BLaER1 (cell line): Measurements from ENCODE around the gene KNDC1.

Source experiments
- H3K27ac ChIP-seq: shearing (Covaris generic); formaldehyde crosslinking; 2 replicates; pipeline ENCODE4 v1.8.1; 2022
- H3K27me3 ChIP-seq: shearing (Covaris generic); formaldehyde crosslinking; 2 replicates; pipeline ENCODE4 v1.8.1; 2022
- H3K36me3 ChIP-seq: shearing (Covaris generic); formaldehyde crosslinking; 2 replicates; pipeline ENCODE4 v1.8.1; 2022
- H3K4me1 ChIP-seq: shearing (Covaris generic); formaldehyde crosslinking; 2 replicates; pipeline ENCODE4 v1.8.1; 2022
- H3K4me2 ChIP-seq: shearing (Covaris generic); formaldehyde crosslinking; 2 replicates; pipeline ENCODE4 v1.8.1; 2022
- H3K4me3 ChIP-seq: shearing (Covaris generic); formaldehyde crosslinking; 2 replicates; pipeline ENCODE4 v1.8.1; 2022
- H3K9ac ChIP-seq: shearing (Covaris generic); formaldehyde crosslinking; 2 replicates; pipeline ENCODE4 v1.8.1; 2022
- H3K9me3 ChIP-seq: shearing (Covaris generic); formaldehyde crosslinking; 2 replicates; pipeline ENCODE4 v1.8.1; 2022
- H4K20me1 ChIP-seq: shearing (Covaris generic); formaldehyde crosslinking; 2 replicates; pipeline ENCODE4 v1.8.1; 2022
- Cebpa-rat ChIP-seq: shearing (Covaris generic); IDR thresholded peaks from 2 replicates; pipeline ENCODE4 v1.8.1; 2022

KNDC1 gene

DNA sequence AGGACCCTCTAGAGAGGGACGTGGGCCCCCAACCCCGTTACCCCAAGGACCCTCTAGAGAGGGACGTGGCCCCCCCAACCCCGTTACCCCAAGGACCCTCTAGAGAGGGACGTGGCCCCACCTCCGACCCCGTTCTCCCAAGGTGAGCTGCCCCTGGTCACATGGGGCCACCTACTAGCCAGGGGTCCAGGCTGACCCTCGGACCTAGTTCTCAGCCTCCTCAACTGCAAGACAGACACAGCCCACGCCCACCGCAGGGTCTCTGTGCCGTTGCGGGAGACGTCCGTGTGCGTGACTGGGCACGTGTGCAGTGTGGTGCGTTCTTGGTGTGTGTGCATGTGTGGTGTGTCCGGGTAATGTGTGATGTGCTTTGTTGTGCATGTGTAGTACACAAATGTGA is 48.4 kb downstream of the KNDC1 start:
- Histone ChIP-seq H3K27ac (no peak overlapping the region), H3K4me2 (no peak overlapping the region), H3K36me3 (no peaks in the 10 kb centered on the region), H3K9ac (no peak overlapping the region), H3K4me1 (peaks cover 42% of the 10 kb centered on the region), H3K27me3 (peaks cover 13% of the 10 kb centered on the region; the same call in 1 of the 2 replicates), H3K4me3 (no peak overlapping the region), H3K9me3 (no peaks in the 10 kb centered on the region), H4K20me1 (peaks cover 5% of the 10 kb centered on the region; the same call in 1 of the 2 replicates)
- no peak for TF ChIP-seq Cebpa-rat

DNA sequence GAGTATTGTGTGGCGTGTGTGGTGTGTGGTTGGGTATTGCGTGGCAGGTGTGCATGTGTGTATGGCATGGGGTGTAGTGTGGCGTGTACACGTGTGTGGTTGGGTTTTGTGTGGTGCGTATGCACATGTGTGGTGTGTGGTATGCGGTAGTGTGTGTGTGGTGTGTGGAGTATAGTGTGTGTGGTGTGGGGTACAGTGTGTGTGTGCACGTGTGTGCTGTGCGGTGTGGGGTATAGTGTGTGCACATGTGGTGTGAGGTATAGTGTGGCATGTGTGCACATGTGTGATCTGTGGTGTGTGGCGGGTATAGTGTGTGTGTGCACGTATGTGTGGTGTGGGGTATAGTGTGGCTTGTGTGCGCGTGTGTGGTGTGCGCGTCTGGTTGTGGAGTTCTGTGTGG is 49.1 kb downstream of the KNDC1 start:
- H3K4me1 ChIP-seq, result peaks cover 42% of the 10 kb centered on the region
- H3K4me3 ChIP-seq, result no peak overlapping the region
- peaks cover 18% of the 10 kb centered on the region; the same call in 1 of the 2 replicates for H3K27me3 ChIP-seq
- no peaks in the 10 kb centered on the region for H3K9me3 ChIP-seq
- peaks cover 9% of the 10 kb centered on the region; the same call in 1 of the 2 replicates for H4K20me1 ChIP-seq
- no peak overlapping the region for H3K9ac ChIP-seq
- TF ChIP-seq Cebpa-rat, result no peak
- H3K36me3 ChIP-seq, result no peaks in the 10 kb centered on the region
- no peak overlapping the region for H3K27ac ChIP-seq
- no peak overlapping the region for H3K4me2 ChIP-seq

DNA sequence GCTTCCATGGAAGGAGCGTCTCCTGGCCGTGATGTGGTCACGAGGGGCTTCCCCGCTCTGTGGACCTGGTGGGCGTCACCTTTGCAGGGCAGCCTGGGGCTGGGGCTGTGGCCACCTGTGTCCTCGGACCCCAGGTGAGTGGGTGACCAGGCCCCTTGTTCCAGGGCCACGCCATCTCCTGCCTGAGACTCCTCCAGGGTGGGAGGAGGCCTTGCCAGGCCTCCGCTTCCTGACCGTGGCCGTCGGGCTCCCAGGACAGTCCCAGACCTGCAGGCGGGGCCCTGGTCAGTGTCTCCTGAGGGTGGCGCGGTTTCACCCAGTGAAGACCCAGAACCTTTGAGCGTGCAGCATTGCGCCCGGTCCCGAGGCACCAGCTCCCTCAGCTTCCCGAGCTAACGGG is 49.6 kb downstream of the KNDC1 start:
- H3K4me3 ChIP-seq, result no peak overlapping the region

DNA sequence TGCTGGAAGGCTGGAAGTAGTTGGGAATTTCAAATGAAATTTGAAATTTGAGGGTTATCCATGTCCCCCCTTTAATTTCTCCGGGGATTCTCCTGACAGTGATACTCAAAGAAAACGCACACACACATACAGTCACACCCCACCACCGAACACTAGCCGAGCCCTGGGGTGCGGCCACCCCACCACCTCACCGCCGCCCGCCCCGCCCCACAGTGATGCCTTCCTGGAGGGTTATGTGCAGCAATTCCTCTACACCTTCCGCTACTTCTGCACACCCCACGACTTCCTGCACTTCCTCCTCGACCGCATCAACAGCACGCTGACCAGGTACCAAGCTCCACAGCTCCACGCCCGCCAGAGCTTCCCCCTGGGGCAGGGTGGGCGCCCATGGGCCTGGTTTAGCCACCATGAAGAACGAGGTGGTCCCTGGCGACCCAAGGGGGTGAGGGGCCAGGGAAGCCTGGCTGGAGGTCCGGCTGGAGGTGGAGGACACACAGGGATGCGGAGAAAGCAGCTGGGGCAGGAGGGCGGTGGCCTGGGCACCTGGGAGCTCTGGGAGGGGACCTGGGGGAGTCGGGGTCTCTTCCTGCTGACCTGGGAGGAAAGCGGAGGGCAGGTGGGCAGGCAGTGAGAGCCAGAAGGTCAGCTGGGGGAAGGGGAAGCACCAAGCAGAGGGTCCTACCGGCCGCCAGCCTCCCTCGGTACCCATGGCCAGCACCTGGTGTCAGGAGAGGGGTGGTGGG is 50.5 kb downstream of the KNDC1 start:
- Histone ChIP-seq H4K20me1 (peaks cover 10% of the 10 kb centered on the region; the same call in 1 of the 2 replicates), H3K27ac (no peak overlapping the region), H3K4me1 (peaks cover 35% of the 10 kb centered on the region), H3K4me2 (peak overlapping the region; percentile 30), H3K36me3 (no peaks in the 10 kb centered on the region), H3K9me3 (no peaks in the 10 kb centered on the region), H3K4me3 (no peak overlapping the region), H3K9ac (no peak overlapping the region), H3K27me3 (peaks cover 19% of the 10 kb centered on the region; the same call in 1 of the 2 replicates)
- TF ChIP-seq Cebpa-rat, result no peak

More for the DNA sequence above, 49.6 kb downstream of the KNDC1 start:
- Histone ChIP-seq H3K27ac (no peak overlapping the region), H3K9me3 (no peaks in the 10 kb centered on the region), H3K4me1 (peaks cover 42% of the 10 kb centered on the region), H3K27me3 (peaks cover 19% of the 10 kb centered on the region; the same call in 1 of the 2 replicates), H3K9ac (no peak overlapping the region), H3K4me2 (no peak overlapping the region), H4K20me1 (peaks cover 10% of the 10 kb centered on the region; the same call in 1 of the 2 replicates), H3K36me3 (no peaks in the 10 kb centered on the region)
- TF ChIP-seq Cebpa-rat, result no peak

DNA sequence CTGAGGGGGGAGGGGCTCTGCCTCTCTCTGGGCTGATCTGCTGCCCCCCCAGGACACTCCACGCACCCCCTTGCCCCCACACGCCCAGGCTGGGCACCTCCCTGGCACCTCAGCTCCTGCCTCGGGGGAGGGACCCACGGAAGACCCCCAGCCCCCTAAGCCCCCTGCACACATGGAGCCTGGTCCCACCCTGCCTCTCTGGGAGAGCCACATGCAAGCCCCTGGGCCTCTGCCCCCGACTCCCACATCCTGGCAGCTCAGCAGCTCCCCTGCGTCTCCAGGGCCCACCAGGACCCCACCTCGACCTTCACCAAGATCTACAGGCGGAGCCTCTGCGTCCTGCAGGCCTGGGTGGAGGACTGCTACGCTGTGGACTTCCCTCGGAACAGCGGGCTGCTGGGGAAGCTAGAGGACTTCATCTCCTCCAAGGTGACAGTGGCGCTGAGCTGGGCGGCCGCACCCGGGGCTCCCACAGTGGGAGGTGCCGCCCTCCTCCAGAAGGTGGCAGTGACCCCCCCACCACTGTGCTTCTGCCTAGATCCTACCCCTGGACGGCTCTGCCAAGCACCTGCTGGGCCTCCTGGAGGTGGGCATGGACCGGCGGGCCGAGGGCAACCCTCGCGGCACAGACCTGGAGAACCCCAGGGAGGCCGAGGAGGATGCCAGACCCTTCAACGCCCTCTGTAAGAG is 51.3 kb downstream of the KNDC1 start:
- H3K9ac ChIP-seq, result no peak overlapping the region
- H3K27me3 ChIP-seq, result peaks cover 19% of the 10 kb centered on the region; the same call in 1 of the 2 replicates
- no peak overlapping the region for H3K4me3 ChIP-seq
- peaks cover 10% of the 10 kb centered on the region; the same call in 1 of the 2 replicates for H4K20me1 ChIP-seq
- H3K4me1 ChIP-seq, result peaks cover 33% of the 10 kb centered on the region
- H3K27ac ChIP-seq, result no peak overlapping the region
- H3K9me3 ChIP-seq, result no peaks in the 10 kb centered on the region
- no peaks in the 10 kb centered on the region for H3K36me3 ChIP-seq
- H3K4me2 ChIP-seq, result no peak overlapping the region
- no peak for TF ChIP-seq Cebpa-rat

DNA sequence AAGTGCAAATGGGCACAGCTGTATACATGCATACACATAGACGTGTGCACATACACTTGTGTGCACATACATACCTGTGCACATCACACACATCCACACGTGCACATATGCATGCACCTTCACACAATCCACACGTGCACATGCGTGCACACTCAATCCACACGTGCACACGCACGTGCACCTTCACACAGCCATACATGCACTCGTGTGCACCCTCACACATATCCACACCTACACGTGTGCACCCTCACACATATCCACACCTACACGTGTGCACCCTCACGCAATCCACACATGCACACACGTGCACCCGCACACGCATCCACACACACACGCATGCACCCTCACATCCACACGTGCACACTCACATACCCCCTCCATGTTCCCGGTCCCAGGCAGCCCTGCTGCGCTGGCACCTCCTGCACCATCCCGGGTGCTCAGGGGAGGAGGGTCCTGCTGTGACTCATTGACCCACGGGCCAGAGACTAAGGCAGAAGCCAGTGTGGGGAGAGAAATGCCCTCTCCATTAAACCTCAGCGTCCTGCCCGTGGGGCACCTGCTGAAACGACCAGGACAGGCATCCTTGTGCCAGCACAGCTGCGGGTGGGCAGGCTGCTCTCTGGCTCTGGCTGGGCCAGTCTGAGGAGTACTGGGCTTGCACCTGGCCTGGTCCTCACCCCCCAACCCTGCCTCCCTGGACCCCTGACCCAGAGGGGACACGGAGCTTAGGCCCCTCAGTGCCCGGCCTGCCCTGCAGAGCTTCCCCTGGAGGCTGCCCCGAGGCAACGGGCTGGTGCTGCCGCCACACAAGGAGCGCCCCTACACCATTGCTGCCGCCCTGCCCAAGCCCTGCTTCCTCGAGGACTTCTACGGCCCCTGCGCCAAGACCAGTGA is 52.2 kb downstream of the KNDC1 start:
- Histone ChIP-seq H3K4me1 (peaks cover 24% of the 10 kb centered on the region), H3K4me2 (no peak overlapping the region; the same call in 1 of the 2 replicates), H3K36me3 (no peaks in the 10 kb centered on the region), H4K20me1 (peaks cover 5% of the 10 kb centered on the region; the same call in 1 of the 2 replicates), H3K9ac (no peak overlapping the region), H3K9me3 (no peaks in the 10 kb centered on the region), H3K27ac (no peak overlapping the region), H3K27me3 (peaks cover 19% of the 10 kb centered on the region; the same call in 1 of the 2 replicates), H3K4me3 (no peak overlapping the region)
- TF ChIP-seq Cebpa-rat, result no peak

DNA sequence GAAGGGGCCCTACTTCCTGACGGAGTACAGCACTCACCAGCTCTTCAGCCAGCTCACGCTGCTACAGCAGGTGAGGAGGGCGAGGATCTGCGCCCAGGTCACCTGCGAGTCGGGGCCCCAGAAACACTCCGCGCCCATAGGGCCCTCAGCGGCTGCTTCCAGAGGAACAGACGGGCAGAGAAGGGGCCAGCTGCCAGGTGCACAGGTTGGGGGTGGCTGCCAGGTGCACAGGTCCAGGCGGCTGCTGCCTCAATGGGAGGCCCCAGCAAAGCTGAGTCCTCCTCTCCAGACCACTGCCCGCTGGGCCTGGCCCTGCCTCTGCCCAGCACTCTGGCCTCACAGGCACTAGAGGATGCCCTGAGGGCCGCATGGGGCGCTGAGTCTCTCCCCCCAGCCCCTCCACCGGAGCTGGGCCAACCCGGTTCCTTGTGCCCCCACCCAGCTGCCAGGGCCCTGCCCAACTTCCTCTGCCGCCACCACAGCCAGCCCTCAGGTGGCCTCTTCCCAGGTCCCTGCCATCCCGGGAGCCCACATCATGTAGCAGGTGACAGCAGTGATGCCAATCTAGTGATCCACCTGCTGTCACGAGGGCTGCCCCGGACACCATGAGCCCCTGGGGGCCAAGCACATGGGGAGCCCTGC is 53.0 kb downstream of the KNDC1 start:
- H3K27me3 ChIP-seq, result peaks cover 19% of the 10 kb centered on the region; the same call in 1 of the 2 replicates
- TF ChIP-seq Cebpa-rat, result no peak
- peak overlapping the region; percentile 24 for H3K4me2 ChIP-seq
- peaks cover 16% of the 10 kb centered on the region for H3K4me1 ChIP-seq
- 0 out of 2 replicates have a peak, but pooled peaks cover 5% of the 10 kb centered on the region for H4K20me1 ChIP-seq
- no peak overlapping the region for H3K9ac ChIP-seq
- no peaks in the 10 kb centered on the region for H3K9me3 ChIP-seq
- no peak overlapping the region for H3K27ac ChIP-seq
- H3K4me3 ChIP-seq, result no peak overlapping the region
- H3K36me3 ChIP-seq, result no peaks in the 10 kb centered on the region

DNA sequence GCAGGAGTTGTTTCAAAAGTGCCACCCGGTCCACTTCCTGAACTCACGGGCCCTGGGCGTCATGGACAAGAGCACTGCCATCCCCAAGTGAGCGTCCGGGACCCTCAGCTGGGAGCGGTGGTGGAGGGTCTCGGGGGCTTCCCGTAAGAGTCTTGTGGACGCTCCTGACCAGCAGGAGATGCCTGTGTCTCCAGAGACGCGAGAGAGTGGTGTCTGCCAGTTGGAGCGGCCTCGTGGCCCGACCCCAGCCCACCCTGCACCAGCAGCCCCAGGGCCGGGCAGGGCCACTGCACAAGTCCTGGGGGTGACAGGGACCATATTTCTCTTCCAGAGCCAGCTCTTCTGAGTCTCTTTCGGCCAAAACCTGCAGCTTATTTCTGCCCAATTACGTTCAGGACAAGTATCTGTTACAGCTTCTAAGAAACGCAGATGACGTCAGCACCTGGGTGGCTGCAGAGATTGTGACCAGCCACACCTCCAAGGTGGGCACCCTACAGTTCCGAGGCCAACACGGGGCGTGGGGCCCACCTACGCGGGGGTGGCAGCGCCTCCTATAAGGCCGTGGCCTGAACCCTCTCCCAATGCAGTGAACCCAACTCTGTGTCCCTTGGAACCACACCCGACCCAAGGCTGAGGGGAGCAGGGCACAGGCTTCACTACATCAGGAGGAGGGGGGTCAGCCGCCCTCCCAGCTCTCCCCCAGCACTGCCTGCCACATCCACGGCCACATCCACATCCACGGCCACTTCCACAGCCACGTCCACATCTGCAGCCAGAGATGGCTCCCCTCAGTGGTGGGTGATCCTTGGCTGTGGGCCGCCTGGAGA is 53.8 kb downstream of the KNDC1 start:
- no peaks in the 10 kb centered on the region for H3K36me3 ChIP-seq
- peaks cover 8% of the 10 kb centered on the region; the same call in 1 of the 2 replicates for H4K20me1 ChIP-seq
- H3K4me1 ChIP-seq, result peaks cover 24% of the 10 kb centered on the region
- no peak overlapping the region for H3K4me2 ChIP-seq
- H3K4me3 ChIP-seq, result no peak overlapping the region
- no peak overlapping the region for H3K27ac ChIP-seq
- peaks cover 22% of the 10 kb centered on the region; the same call in 1 of the 2 replicates for H3K27me3 ChIP-seq
- no peak overlapping the region for H3K9ac ChIP-seq
- no peak for TF ChIP-seq Cebpa-rat
- no peaks in the 10 kb centered on the region for H3K9me3 ChIP-seq
